HG03342 (cell line): ENCODE measurements around the gene CUX1.
"Not testable (repeated sequence)": the region's sequence is repeated elsewhere in the genome, so short reads cannot be mapped to it uniquely, and the experiment has no call there.

ENCODE experiments used
- ATAC-seq: cut with Tn5 transposase; IDR thresholded peaks from one replicate; pipeline ENCODE4 v1.9.1; 2021; ENCODE audit warnings: mild to moderate bottlenecking, moderate library complexity; ENCODE audit not compliant: unreplicated experiment

Gene CUX1

GRCh38 chr7:102165136-102165535 is 347.7 kb downstream of the CUX1 start:
- no peak for ATAC-seq

GRCh38 chr7:102167254-102167653 is 349.8 kb downstream of the CUX1 start:
- ATAC-seq: no peak

- ATAC-seq: no peak
Measured at GRCh38 chr7:102169651-102170392, 352.4 kb downstream of the CUX1 start.

GRCh38 chr7:102170393-102170970 is 353.1 kb downstream of the CUX1 start:
- no peak for ATAC-seq

GRCh38 chr7:102173669-102174068 is 356.2 kb downstream of the CUX1 start:
- no peak for ATAC-seq

- no peak for ATAC-seq
Measured at GRCh38 chr7:102175423-102176170, 358.2 kb downstream of the CUX1 start.

- no peak for ATAC-seq
Measured at GRCh38 chr7:102178410-102178809, 361.0 kb downstream of the CUX1 start.

- no peak for ATAC-seq
Measured at GRCh38 chr7:102180727-102181126, 363.3 kb downstream of the CUX1 start.

GRCh38 chr7:102181517-102181916 is 364.1 kb downstream of the CUX1 start:
- ATAC-seq: no peak

GRCh38 chr7:102182016-102182415 is 364.6 kb downstream of the CUX1 start:
- no peak for ATAC-seq

- ATAC-seq: not testable (repeated sequence)
Measured at GRCh38 chr7:102183848-102184247, 366.4 kb downstream of the CUX1 start.

- ATAC-seq: no peak
Measured at GRCh38 chr7:102184303-102184702, 366.9 kb downstream of the CUX1 start.

- no peak for ATAC-seq
Measured at GRCh38 chr7:102185796-102186195, 368.4 kb downstream of the CUX1 start.

- no peak for ATAC-seq
Measured at GRCh38 chr7:102186306-102186705, 368.9 kb downstream of the CUX1 start.

- ATAC-seq: no peak
Measured at GRCh38 chr7:102188746-102189145, 371.3 kb downstream of the CUX1 start.

GRCh38 chr7:102189756-102190155 is 372.3 kb downstream of the CUX1 start:
- ATAC-seq: no peak

GRCh38 chr7:102190776-102191350 is 373.4 kb downstream of the CUX1 start:
- no peak for ATAC-seq

- ATAC-seq: no peak
Measured at GRCh38 chr7:102191556-102192379, 374.3 kb downstream of the CUX1 start.

- ATAC-seq: no peak
Measured at GRCh38 chr7:102192790-102193189, 375.4 kb downstream of the CUX1 start.

GRCh38 chr7:102193806-102194205 is 376.4 kb downstream of the CUX1 start:
- ATAC-seq: no peak

- ATAC-seq: no peak
Measured at GRCh38 chr7:102195361-102195760, 377.9 kb downstream of the CUX1 start.
